ENCODE measurements around the gene PRG2. TPM values are rescaled to one million over a fixed set of nuclear protein-coding genes. Genes with fewer than 3 reads are reported as not detected.
A peak's percentile ranks its signal among the peaks of the same experiment; 100 is the strongest.

PRG2 gene
- total and polyA plus RNA-seq, 2 of the 13 experiments (the other 11 are each of a cell fraction or from before 2014, with no cell fraction given): not detected

DNA sequence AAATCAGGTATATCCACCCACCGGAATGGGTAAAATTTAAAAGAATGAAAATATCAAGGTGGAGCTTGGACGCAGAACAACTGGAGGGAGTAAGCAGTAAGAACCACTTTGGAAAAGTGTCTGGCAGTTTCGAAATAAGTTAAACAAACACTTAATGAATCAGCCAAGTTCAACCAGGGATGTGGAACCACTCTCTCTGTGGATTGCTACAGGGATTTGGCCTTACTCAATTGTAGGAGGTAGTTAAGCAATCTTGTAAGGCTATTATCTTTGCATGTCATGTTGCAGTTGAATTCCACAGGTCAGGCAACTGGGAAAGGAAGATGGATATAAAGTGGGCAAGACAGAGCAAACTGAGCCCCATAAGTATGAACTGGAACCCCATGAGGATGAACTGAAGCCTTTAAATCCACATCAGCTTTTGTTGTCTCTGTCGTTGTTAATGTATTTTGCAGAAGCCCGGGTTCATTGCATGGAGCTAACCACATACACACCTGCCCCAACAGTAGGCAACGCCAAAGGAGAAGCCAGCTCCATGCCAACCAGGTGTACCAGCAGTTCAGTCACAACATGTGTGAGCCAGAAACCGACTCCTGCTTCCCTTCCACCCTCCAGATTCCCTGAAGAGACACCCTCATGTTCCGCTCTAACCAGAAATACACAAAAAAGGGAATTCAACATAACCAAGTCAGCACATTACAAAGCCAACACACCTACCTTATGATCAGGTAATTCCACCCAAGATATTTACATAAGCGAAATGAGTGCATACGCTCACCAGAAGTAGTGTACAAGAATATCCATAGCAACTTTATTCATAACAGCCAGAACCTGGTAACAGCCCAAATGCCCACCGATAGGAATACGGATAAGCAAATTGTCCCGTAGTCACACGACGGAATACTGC is 44.4 kb upstream of the PRG2 start (continued):
- TF ChIP-seq HNF1B (CRISPR knock-in tag; IDR thresholded peaks at IDR 0.05) (no peak), NPAS2 (CRISPR knock-in tag; IDR thresholded peaks at IDR 0.05; ENCODE audit: borderline replicate concordance) (no peak), ZSCAN31 (CRISPR knock-in tag; IDR thresholded peaks at IDR 0.05; ENCODE audit: low read depth) (no peak), ATF7-NPFF (CRISPR knock-in tag; IDR thresholded peaks at IDR 0.05; ENCODE audit: low read depth) (no peak), CSRNP2 (CRISPR knock-in tag; conservative IDR thresholded peaks at IDR 0.05; ENCODE audit: low read depth) (no peak), ZNF160 (CRISPR knock-in tag; IDR thresholded peaks at IDR 0.05) (no peak), RARA (CRISPR knock-in tag; IDR thresholded peaks at IDR 0.05) (peak; percentile 79), MYPOP (CRISPR knock-in tag; IDR thresholded peaks at IDR 0.05) (peak; percentile 43; the same call in 1 of the 2 replicates), ZHX1 (CRISPR knock-in tag; IDR thresholded peaks at IDR 0.05; ENCODE audit: low read depth) (no peak; the same call in 1 of the 2 replicates), KMT2A (CRISPR knock-in tag; IDR thresholded peaks at IDR 0.05) (no peak; the same call in 1 of the 2 replicates), TCF7L2 (IDR thresholded peaks at IDR 0.05; ENCODE audit: low read depth, low read length) (no peak), REST (IDR thresholded peaks at IDR 0.05; ENCODE audit: borderline replicate concordance in 1 of 2, low read depth in 1 of 2, low read length in 2 of 2) (0 out of 4 replicates have a peak, but pooled peaks of 1 of the 2 experiments have one; percentile 39), MEF2D (CRISPR knock-in tag; IDR thresholded peaks at IDR 0.05) (peak; percentile 43; the same call in 1 of the 2 replicates), ZNF577 (CRISPR knock-in tag; IDR thresholded peaks at IDR 0.05; ENCODE audit: borderline replicate concordance, low read depth) (no peak), MTA3 (CRISPR knock-in tag; IDR thresholded peaks at IDR 0.05) (no peak), SP140L (CRISPR knock-in tag; IDR thresholded peaks at IDR 0.05; ENCODE audit: borderline replicate concordance) (0 out of 2 replicates have a peak, but pooled peaks have one; percentile 36)
